Retinal pigment epithelial cell (primary cell): Measurements from ENCODE around the gene AGBL4.
A peak's percentile ranks its signal among the peaks of the same experiment; 100 is the strongest.

Source experiments
- DNase-seq: peaks from one replicate; pipeline ENCODE4 v3.0.0-alpha.2; 2010; ENCODE audit warnings: low read depth
- H3K4me3 ChIP-seq: 2 replicates; pipeline ENCODE4 v1.5.1; 2011; ENCODE audit warnings: mild to moderate bottlenecking, low read length, control low read depth, moderate library complexity
- CTCF ChIP-seq: conservative IDR thresholded peaks from 2 replicates; pipeline ENCODE4 v1.5.1; 2011; ENCODE audit warnings: low read depth, low read length, control low read depth, inconsistent platforms

AGBL4 gene

GRCh38 chr1:48715921-48716320 lies 1307.8 kb downstream of the AGBL4 start:
- no peak for DNase-seq
- TF ChIP-seq CTCF: no peak
- H3K4me3 ChIP-seq: no peak overlapping the region

- TF ChIP-seq CTCF: no peak
- DNase-seq: no peak
- no peak overlapping the region for H3K4me3 ChIP-seq
Observed at GRCh38 chr1:48710915-48711314, 1312.8 kb downstream of the AGBL4 start.

- DNase-seq: no peak
- no peak overlapping the region for H3K4me3 ChIP-seq
- TF ChIP-seq CTCF: no peak
Observed at GRCh38 chr1:48710318-48710717, 1313.4 kb downstream of the AGBL4 start.

- TF ChIP-seq CTCF: no peak
- DNase-seq: no peak
- no peak overlapping the region for H3K4me3 ChIP-seq
Observed at GRCh38 chr1:48704736-48705135, 1319.0 kb downstream of the AGBL4 start.

GRCh38 chr1:48701445-48701844 lies 1322.3 kb downstream of the AGBL4 start:
- H3K4me3 ChIP-seq: no peak overlapping the region
- no peak for TF ChIP-seq CTCF
- DNase-seq: no peak

- peak; percentile 96 for TF ChIP-seq CTCF
- DNase-seq: no peak
- H3K4me3 ChIP-seq: no peak overlapping the region
Observed at GRCh38 chr1:48697066-48697707, 1326.6 kb downstream of the AGBL4 start.

GRCh38 chr1:48695161-48695560 lies 1328.6 kb downstream of the AGBL4 start:
- H3K4me3 ChIP-seq: no peak overlapping the region
- DNase-seq: no peak
- no peak for TF ChIP-seq CTCF
